Peyer's patch (tissue), 4 donors: ENCODE results near the gene DOHH. TPM values are rescaled to one million over a fixed set of nuclear protein-coding genes. Genes with fewer than 3 reads are reported as not detected.

Source experiments
- DNase-seq, 3 donors: peaks; one replicate each; pipeline ENCODE4 v3.0.0-alpha.2; 2017 to 2019
- H3K27ac ChIP-seq, 4 donors: fragments of 200-600 bp; sonication (generic); one replicate each; pipeline ENCODE4 v1.5.1; 2016 to 2019
- H3K27me3 ChIP-seq, 2 donors: fragments of 200-600 bp; sonication (generic); one replicate each; pipeline ENCODE4 v1.5.1; 2019
- H3K36me3 ChIP-seq, 3 donors: fragments of 200-600 bp; sonication (generic); one replicate each; pipeline ENCODE4 v1.5.1; 2016 to 2019
- H3K4me1 ChIP-seq, 4 donors: fragments of 200-600 bp; sonication (generic); one replicate each; pipeline ENCODE4 v1.5.1; 2016 to 2019
- H3K4me3 ChIP-seq, 4 donors: fragments of 200-600 bp; sonication (generic); 1 replicate in 3 of 4; 2 replicates in 1 of 4; pipeline ENCODE4 v1.5.1; 2016 to 2019; ENCODE audit warnings: mild to moderate bottlenecking in 1 of 4
- H3K9me3 ChIP-seq, 4 donors: fragments of 200-600 bp; sonication (generic); one replicate each; pipeline ENCODE4 v1.5.1; 2016 to 2019; ENCODE audit warnings: mild to moderate bottlenecking in 1 of 4
- CTCF ChIP-seq, 6 experiments: fragments of 450-650 bp in 4 of 6; fragments of 200-600 bp in 2 of 6; sonication (generic) in 1 of 6; IDR thresholded peaks; one replicate each; pipeline ENCODE4 v1.5.1; 2017 to 2019; ENCODE audit warnings: antibody characterized with exemption in 6 of 6, mild to moderate bottlenecking in 3 of 6, moderate library complexity in 1 of 6
- POLR2A ChIP-seq, 2 donors: fragments of 450-650 bp; IDR thresholded peaks; one replicate each; pipeline ENCODE4 v1.5.1; 2017; ENCODE audit warnings: antibody characterized with exemption in 2 of 2, mild to moderate bottlenecking in 2 of 2, moderate library complexity in 2 of 2
- total RNA-seq, 4 donors: library from RNA; depleted of rRNA; stranded (reverse); fragments of >200 nt; gene quantifications; one replicate each; pipeline ENCODE4 v1.1.0, GENCODE V29; 2016

The DOHH gene
- total RNA-seq, 4 donors from 2014 or later = 5.6 to 10.2 (median 9.5) TPM

- TF ChIP-seq POLR2A (IDR thresholded peaks at IDR 0.05) (no peak), CTCF (IDR thresholded peaks at IDR 0.05) (no peak)
- H3K27ac ChIP-seq = peak overlapping the region in 3 of 4 donors; percentile 87 to 92 (median 89)
- peaks cover 0 to 25% (median 9%) of the 10 kb centered on the region in 4 donors for H3K4me1 ChIP-seq
These were observed 7.1 kb upstream of the DOHH start for GRCh38 chr19:3507371-3508120.

DNA sequence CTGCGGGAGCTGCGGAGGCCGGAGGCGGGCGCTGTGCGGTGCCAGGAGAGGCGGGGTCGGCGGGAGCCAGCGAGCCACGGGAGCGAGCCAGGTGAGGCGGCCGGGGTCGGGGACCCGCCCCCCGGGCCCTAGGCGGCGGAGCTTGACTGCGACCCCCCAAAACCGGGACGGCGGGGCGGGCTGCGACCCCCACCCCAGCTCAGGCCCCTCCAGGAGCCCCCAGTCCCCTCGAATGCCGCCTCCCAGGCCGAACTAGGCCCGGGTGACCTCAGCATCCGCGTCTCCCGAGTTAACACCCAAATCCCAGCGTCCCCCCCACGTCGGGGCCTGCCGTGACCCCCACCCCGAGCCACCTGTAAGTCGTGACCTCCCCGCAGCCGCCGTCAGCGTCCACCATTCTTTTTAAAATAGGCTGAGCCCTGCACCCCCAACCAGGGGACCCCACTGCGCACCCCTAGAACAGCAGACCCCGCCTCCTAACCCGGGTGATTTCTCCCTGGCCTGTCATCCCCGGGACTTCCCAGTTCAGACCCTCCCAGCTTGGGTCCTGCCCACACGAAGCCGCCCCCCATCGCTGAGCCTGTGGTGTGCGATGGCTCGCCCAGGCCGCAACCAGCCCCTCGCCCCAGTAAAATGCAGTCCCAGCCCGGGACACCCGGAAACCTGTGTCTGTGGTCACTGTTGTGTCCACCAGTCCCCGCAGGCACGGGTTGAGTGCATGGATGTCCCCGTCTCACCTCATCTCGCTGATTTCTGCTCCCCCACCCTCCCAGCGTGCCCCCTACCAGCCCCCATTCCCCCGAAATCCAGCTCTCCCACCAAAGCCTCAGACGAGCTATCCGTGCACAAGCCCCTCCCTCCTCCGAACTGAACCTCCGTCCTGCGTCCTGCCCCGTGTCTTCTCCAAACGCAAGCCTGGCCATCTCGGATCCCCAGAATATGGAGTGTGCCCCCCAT, 6.2 kb upstream of the DOHH start:
- Histone ChIP-seq H3K4me3 (peak overlapping the region; percentile 88 to 100 (median 97)), H3K36me3 (peaks cover 0 to 17% (median 0%) of the 10 kb centered on the region in 3 donors), H3K4me1 (peaks cover 0 to 25% (median 9%) of the 10 kb centered on the region in 4 donors), H3K9me3 (no peaks in the 10 kb centered on the region), H3K27me3 (no peaks in the 10 kb centered on the region), H3K27ac (peak overlapping the region; percentile 87 to 95 (median 90))
- peak in 2 of 3 donors; percentile 38 to 68 for DNase-seq
- TF ChIP-seq CTCF (IDR thresholded peaks at IDR 0.05) (no peak), POLR2A (IDR thresholded peaks at IDR 0.05) (no peak)

More at GRCh38 chr19:3507371-3508120, 7.1 kb upstream of the DOHH start:
- H3K4me3 ChIP-seq = peak overlapping the region; percentile 88 to 100 (median 97)
- peak in 1 of 3 donors; percentile 62 for DNase-seq
- H3K36me3 ChIP-seq = peaks cover 0 to 18% (median 0%) of the 10 kb centered on the region in 3 donors
- no peaks in the 10 kb centered on the region for H3K9me3 ChIP-seq
- H3K27me3 ChIP-seq = no peaks in the 10 kb centered on the region

GRCh38 chr19:3505598-3506383, 5.3 kb upstream of the DOHH start, which contains the start of gene FZR1:
Gene FZR1, plus strand, starts transcription at chr19:3506311. Its CDS starts 16,679 bp downstream, at chr19:3522990.
- TF ChIP-seq POLR2A (IDR thresholded peaks at IDR 0.05) (peak; percentile 54 to 78), CTCF (IDR thresholded peaks at IDR 0.05) (peak in 2 of 6 experiments; percentile 4 to 8)
- Histone ChIP-seq H3K27me3 (no peaks in the 10 kb centered on the region), H3K27ac (peak within 1 kb of the TSS; percentile 87 to 95 (median 90)), H3K9me3 (no peaks in the 10 kb centered on the region), H3K4me3 (peak within 1 kb of the TSS; percentile 88 to 100 (median 97)), H3K36me3 (peaks cover 0 to 17% (median 0%) of the 10 kb centered on the region in 3 donors), H3K4me1 (peaks cover 0 to 25% (median 9%) of the 10 kb centered on the region in 4 donors)
- peak; percentile 99 to 100 (median 100) for DNase-seq

DNA sequence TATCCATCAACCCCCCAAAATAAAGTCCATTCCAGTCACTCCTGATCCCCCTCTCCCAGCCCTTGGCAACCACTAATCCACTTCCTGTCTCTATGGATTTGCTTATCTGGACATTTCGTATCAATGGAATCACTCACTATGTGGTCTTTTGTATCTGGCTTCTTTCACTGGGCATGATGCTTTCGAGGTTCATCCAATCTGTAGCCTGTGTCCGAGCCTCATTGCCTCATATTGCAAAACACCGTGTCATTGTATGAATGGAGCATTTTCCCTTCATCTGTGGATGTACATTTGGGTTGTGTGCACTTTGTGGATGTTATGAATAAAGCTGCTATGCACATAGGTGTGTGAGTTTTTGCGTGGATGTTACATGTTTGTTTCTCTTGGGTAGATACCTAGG, 4.3 kb upstream of the DOHH start:
- Histone ChIP-seq H3K9me3 (no peaks in the 10 kb centered on the region), H3K27me3 (no peaks in the 10 kb centered on the region), H3K4me3 (no peak overlapping the region), H3K4me1 (peaks cover 0 to 29% (median 12%) of the 10 kb centered on the region in 4 donors), H3K36me3 (peaks cover 0 to 12% (median 0%) of the 10 kb centered on the region in 3 donors), H3K27ac (no peak overlapping the region)
- TF ChIP-seq CTCF (IDR thresholded peaks at IDR 0.05) = no peak
- TF ChIP-seq POLR2A (IDR thresholded peaks at IDR 0.05) = no peak
- DNase-seq = no peak
